A549 (cell line): ENCODE results near the gene NSUN6.

Experiments used
- HOXB13 ChIP-seq: fragments of 250-450 bp; sonication (Bioruptor Pico); IDR thresholded peaks from 2 replicates; pipeline ENCODE4 v1.5.0; 2020; ENCODE audit warnings: low read depth, mild to moderate bottlenecking, moderate library complexity
- KDM1A ChIP-seq: fragments of 200-600 bp; sonication (generic); IDR thresholded peaks from 2 replicates; pipeline ENCODE4 v1.6.1; 2016; ENCODE audit warnings: low read depth, mild to moderate bottlenecking
- MAZ ChIP-seq: fragments of 150-350 bp; IDR thresholded peaks from 2 replicates; pipeline ENCODE4 v1.6.1; 2014; ENCODE audit warnings: antibody characterized with exemption, low read depth, low read length, borderline replicate concordance
- RFX5 ChIP-seq: fragments of 450-650 bp; IDR thresholded peaks from 2 replicates; pipeline ENCODE4 v1.7.1; 2014; ENCODE audit warnings: antibody characterized with exemption, mild to moderate bottlenecking, moderate library complexity
- RNF2 ChIP-seq: fragments of 200-600 bp; sonication (generic); IDR thresholded peaks from 2 replicates; pipeline ENCODE4 v1.6.1; 2016; ENCODE audit warnings: low read depth, mild to moderate bottlenecking, antibody characterized with exemption, moderate library complexity, borderline replicate concordance
- TP53 ChIP-seq: fragments of 250-450 bp; sonication (Bioruptor Pico); IDR thresholded peaks from 2 replicates; pipeline ENCODE4 v1.5.0; 2021; ENCODE audit warnings: mild to moderate bottlenecking, moderate library complexity
- TF ChIP-seq, protein P1 (sequence below): fragments of >200 bp; sonication (Bioruptor Twin); formaldehyde crosslinking; IDR thresholded peaks from 3 replicates; pipeline ENCODE4 v1.5.1; 2016
- TF ChIP-seq, protein P2 (sequence below): fragments of 450-650 bp; IDR thresholded peaks from 2 replicates; pipeline ENCODE4 v1.6.1; 2014; ENCODE audit warnings: antibody characterized with exemption
- TF ChIP-seq, protein P3 (sequence below): IDR thresholded peaks from 2 replicates; pipeline ENCODE4 v1.6.1; 2012

DNA sequence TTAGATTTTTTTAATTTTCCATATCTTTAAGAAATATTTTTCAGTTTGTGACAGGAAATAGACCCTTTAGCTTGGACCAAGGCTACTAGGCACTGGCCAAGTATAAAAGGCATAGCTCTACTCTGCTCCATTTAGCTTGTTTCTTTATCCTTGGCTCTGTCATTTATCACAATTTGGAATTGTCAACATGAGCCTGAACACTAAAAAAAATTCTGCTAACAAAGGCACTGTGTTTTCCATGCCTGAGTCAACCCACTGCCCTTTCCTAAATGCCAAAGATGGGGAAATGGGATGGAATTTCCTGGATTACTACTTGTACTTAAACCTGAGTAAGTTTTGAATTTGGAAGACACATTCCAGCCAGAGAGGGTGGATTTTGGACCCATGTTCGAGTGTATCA, 128.4 kb downstream of the NSUN6 start:
- no peak for TF ChIP-seq MAZ
- TF ChIP-seq, protein P1, sequence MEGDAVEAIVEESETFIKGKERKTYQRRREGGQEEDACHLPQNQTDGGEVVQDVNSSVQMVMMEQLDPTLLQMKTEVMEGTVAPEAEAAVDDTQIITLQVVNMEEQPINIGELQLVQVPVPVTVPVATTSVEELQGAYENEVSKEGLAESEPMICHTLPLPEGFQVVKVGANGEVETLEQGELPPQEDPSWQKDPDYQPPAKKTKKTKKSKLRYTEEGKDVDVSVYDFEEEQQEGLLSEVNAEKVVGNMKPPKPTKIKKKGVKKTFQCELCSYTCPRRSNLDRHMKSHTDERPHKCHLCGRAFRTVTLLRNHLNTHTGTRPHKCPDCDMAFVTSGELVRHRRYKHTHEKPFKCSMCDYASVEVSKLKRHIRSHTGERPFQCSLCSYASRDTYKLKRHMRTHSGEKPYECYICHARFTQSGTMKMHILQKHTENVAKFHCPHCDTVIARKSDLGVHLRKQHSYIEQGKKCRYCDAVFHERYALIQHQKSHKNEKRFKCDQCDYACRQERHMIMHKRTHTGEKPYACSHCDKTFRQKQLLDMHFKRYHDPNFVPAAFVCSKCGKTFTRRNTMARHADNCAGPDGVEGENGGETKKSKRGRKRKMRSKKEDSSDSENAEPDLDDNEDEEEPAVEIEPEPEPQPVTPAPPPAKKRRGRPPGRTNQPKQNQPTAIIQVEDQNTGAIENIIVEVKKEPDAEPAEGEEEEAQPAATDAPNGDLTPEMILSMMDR, result no peak
- TF ChIP-seq, protein P2, sequence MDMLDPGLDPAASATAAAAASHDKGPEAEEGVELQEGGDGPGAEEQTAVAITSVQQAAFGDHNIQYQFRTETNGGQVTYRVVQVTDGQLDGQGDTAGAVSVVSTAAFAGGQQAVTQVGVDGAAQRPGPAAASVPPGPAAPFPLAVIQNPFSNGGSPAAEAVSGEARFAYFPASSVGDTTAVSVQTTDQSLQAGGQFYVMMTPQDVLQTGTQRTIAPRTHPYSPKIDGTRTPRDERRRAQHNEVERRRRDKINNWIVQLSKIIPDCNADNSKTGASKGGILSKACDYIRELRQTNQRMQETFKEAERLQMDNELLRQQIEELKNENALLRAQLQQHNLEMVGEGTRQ, result no peak
- TF ChIP-seq RNF2, result no peak
- TF ChIP-seq, protein P3, sequence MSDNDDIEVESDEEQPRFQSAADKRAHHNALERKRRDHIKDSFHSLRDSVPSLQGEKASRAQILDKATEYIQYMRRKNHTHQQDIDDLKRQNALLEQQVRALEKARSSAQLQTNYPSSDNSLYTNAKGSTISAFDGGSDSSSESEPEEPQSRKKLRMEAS, result no peak
- TF ChIP-seq KDM1A, result no peak
- TF ChIP-seq HOXB13 (CRISPR knock-in tag), result no peak
- no peak for TF ChIP-seq RFX5
- TF ChIP-seq TP53 (CRISPR knock-in tag), result no peak
